Amniotic stem cell (primary cell): ENCODE data around the gene UROC1.
A peak's percentile ranks its signal among the peaks of the same experiment; 100 is the strongest.

Experiments
- DNase-seq: peaks from one replicate; lab custom pipeline; 2025; lab: John Stamatoyannopoulos, UW

UROC1 gene

DNA sequence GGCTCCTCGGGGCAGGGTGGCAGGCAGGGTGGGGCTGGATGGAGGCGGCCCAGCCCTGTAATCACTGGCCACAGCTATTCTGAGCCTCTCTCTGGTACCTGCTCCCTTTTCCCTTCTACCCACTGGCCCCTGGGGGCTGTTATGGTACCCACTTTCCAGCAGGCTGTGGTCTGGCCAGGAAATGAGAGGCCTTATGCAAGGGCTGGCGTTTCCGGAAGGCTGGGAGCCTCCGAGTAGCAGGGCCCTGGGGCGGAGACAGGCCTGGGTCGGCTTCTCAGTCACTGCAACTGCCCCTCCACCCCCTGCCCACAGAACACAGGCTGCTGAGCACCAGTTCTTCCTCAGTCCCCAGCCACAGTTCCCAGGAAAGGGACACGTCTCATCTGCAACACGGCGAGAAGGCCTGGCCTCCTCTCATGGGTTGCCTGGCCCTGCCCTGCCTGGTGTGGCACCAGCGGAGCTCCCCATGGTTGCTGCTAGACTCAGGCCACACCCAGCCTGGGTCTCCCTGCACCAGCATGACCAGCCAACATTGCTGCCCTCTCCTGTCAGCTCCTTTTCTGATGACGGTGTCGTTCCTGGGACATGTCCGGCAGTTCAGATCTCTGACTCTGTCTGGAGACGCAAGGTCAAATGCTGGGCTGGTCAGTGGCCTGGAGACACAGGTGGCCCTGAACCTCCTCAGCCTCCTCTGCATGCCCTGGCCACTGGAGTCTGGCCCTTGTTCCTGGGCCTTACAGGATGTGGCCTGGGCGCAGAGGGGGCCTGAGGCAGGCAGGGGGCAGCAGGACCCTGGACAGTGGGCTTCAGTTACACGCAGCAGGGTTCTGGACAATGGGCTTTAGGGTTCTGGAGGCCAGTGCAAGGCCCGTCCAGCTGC lies 12.8 kb upstream of the UROC1 start:
- no peak for DNase-seq

DNA sequence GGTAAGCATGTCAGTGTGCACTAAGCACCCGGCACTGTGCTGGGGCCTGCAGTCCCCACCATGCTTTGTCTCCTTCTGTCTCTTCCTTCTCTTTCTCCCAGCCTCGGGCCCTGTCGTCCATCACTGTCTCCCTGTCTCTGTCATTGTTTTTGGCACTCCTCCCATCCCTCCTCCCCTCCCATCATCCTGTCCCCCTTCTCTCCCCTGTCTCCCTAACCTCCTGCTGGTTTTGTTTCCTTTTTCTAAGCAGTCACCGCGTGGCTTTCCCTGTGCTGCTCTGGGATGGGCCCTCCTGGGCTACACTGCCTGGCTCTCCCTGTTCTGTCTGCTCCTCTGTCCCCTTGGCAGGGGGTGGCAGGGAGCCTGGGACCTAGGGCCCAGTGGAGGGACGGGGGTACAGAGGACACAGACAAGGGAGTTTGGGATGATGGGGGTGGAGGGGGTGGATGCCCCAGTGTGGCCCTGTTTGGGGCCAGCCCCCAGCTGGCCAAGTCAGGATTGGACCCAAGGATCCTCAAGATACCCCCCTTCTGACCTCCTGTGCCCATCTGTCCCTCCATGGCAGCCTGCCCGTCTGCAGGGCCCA lies 12.1 kb upstream of the UROC1 start:
- DNase-seq = no peak

DNA sequence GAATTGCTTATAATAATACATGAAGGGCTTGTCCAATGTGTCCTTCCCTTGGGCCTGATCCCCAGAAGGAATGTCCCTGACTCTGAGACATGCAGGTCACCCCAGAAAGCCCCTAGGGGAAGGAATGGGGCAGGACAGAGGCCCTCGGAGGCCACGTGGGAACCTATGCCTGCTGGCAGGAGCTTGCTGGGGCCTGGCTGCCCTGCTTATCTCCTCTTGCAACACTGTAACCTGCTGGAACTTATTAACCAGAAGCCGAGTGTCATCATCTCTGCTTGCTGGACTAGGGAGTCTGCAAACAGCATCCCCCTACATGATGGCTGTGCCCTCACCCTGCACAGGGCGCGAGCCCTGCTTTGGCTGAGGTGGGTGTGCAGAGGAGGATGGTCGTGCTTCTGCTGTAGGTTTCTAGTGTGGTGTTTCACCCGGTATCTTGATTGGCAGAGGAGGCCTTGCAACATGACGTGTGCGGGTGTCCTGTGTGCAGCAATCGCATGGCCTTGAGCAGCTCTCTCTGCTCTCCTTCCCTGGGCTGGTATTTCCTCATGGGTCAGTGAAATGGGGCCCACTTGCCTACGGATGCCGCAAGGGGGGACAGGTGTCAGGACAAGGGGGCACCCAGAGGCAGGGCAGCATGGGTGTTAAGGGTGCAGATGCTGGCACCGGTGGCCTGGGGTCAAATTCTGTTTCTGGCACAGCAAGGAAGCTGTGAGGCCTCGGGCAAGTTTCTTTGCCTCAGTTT lies 11.4 kb upstream of the UROC1 start:
- DNase-seq = no peak

DNA sequence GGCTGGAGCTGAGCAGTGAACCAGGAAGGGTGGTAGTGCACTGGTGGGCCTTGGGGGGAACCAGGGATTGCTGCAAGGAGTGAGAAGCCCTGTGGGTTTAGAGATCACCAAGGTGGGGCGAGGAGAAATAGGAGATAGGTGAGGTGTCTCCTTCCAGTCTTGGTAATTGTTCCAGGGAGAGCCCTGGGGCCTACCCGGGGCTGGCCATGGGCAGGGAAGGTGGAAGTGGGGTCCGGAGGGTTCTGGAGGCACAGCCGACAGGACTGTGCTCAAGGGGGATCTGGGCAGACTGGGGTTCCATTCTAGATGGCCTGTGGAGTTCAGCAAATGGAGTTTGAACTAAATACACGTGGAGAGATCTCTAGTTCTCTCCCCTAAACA lies 10.8 kb upstream of the UROC1 start:
- no peak for DNase-seq

DNA sequence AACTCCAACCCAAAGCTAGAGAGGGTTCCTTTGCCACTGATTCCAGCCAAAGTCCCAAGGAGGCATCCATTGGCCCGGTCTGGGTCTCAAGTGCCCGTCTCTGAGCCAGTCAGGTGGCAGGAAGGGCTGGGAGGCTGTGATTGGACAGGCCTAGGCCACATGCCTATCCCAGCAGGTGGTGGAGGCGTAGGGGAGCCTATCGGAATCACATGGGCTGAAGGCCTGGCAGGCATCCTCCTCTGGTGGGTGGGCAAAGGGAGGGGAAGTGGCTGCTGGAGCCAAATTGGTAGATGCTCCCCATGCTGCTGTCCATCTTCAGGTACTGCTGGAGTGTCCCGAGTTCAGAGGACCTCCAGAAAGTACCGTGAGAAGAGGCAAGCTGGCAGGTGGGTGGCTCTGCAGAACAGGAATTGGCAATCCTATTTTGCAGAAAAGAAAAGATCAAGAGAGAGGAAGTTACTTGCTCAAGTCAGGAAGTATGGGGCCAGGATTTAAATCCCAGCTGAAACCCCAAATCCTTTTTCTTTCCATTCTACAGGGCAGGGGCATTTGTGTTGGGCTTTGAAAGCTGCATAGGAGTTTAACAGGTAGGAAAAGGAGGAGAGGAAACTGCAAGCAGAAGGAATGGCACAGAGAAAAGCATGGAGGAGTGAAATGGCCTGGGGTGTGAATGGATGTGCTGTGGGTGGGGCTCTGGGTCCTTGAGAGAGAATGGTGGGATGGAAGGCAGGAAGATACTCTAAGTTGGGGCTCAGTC lies 10.1 kb upstream of the UROC1 start:
- no peak for DNase-seq

DNA sequence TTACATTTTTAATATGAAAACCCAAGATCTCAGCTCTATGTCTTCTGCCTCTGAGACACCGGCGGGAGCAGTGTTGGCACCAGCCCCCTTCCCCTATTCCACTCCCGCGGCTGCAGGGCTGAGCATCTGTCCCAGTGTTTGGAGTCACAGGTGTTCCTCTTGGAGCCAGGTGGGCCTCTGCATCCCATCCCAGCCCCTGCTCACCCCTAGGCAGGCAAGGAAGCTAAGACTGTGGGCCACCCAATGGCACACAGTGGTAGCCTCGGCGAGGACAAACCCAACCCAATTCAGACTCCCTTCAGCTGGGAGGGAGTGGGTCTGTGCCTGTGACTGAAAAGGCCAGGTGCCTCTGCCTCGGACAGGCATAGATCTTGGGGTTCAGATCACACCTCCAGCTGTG lies 9.4 kb upstream of the UROC1 start:
- DNase-seq = no peak

DNA sequence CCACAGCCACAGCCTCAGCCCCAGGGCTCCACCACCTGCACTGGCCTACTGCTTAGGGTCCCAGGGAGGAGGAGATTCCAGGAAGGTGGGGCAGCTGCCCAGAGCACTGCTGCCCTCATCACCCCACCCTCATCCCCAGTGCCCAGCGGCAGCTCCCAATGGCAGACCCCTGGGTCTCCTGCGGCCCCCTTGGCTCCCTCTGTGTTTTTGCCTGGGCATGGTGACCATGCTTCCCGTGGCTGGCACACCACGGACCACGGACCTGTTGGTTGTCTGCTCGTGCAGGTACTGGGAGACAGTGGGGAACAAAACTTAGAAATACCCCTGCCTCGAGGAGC lies 9.1 kb upstream of the UROC1 start:
- DNase-seq = no peak

DNA sequence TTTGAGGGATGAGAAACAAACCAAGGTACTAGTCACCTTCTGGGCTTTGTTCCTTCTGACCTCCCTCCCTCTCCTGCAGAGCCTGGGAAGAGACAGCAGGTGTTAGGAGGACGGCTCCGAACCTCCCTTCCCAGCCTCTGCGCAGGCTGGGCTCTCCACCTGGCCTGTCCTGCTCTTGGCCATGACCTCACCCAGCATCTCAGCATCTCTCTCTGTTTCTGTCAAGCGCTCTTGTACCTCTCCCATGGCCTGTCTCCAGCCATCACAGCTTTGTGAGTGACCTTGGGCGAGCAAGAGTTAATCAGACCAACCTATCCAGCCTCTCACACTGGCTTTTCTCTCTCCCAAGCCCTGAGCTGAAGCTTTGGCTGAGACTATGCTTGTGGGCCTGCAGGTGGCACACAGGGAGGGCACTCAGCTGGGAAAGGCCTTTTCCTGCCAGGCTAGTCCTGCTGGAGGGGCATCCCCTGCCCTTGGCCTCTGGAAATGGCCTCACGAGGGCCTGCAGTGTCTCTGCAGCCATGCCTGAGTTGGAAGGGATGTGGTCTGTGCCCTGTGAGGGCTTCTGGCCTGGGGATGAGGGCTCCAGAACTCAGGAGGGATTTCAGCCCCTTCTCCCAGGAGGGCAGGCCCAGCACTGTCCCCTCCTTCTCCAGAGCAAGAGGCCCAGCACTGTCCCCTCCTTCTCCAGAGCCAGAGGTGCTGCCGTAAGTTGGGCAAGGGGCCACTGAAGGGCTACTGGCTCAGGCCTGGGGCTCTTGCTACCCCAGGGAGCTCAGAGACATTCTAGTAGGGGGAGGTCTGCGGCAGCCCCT lies 8.5 kb upstream of the UROC1 start:
- no peak for DNase-seq

DNA sequence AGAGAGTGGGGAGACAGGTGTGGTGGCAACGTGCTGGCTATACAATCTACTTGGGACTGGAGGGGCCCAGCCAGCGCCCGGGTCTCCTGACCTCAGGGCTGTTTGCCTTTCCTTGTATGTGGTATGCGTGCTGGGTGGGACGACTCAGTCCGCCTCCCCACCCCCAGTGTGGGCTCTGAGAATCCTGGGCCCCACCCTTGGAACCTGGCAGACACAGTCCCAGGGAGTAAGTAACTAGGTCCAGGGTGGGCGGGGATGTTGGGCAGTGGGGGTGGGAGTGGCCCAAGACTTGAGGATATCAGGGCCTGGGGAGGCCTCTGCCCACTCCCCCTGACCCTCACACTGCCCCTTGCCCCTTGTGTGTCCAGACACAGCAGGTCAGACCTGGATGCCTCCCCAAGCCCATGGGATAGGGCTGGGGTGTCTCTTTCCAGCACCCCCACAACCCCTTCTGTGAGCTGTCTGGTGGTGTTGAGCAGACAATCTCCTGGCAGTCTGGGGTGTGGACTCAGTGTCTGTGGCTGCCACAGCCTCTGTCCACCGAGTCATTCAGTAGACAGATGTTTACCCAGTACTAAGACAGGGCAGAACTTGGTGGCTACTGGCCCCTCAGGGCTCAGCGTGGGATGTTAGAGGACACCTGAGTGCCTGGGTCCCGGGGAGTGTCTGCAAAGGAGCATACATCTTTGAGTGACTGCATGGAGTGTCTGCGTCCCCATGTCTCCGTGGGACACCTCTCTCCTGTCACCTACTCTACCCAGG lies 7.7 kb upstream of the UROC1 start:
- no peak for DNase-seq

DNA sequence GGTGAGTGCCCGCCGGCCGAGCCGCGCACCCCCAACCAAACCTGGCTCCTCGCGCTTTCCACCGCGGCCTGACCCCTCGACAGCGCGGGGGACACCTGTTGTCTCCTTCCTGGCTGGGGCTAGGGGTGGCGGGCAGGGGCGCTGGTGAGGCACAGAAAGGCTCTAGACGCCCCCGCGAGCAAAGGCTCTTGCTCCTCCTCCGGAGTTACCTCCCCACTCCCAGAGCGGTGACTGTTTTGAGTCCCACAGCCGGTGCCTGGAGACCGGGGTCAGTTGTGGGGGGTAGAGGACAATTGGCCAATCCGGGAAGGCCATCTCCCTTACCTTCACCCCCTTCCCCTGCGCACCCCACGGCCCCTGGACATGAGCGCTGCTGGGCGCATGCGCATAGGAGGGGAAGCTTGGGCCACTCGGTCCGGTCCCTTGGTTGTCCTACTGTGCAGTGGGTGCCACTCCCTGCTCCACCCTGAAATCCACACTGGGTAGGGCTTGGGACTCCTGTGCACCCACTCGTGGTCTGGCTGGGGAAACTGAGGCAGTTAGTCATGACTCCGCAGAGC lies 6.9 kb upstream of the UROC1 start:
- no peak for DNase-seq

DNA sequence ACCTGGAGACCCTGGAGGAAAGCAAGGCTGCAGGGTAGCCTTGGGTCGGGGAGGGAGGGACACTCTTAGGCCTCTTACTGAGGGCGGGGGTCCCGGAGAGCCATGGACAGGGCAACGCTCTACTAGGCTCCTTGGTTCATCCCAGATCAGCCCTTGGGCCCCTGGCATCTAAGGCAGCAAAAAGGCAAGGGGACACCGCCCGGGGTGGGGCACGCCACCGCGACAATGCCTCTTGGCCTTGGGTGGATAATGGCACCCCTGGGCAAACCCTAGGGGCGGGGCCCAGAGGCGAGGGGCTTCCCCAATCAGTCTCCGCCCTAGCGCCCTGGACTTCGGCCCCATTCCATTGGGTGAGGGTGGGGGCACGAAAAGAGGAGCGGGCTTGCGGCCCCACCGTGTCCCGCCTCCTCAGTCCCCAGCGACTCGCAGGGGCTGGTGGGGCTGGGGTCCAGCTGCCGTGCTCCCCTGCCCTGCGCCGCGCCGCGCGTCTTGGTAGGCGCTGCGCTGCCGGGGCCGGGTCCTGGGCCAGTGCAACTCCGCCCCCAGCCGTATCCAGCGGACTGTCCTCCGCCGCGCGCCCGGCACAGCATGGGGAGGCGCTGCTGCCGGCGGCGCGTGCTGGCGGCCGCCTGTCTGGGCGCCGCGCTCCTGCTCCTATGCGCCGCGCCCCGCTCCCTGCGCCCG lies 6.3 kb upstream of the UROC1 start, which contains the start of gene CHST13:
Gene CHST13 (plus strand): TSS at position 411 of the 684 bp plus-strand sequence. CDS start 178 bp downstream, at position 589.
- DNase-seq = no peak

DNA sequence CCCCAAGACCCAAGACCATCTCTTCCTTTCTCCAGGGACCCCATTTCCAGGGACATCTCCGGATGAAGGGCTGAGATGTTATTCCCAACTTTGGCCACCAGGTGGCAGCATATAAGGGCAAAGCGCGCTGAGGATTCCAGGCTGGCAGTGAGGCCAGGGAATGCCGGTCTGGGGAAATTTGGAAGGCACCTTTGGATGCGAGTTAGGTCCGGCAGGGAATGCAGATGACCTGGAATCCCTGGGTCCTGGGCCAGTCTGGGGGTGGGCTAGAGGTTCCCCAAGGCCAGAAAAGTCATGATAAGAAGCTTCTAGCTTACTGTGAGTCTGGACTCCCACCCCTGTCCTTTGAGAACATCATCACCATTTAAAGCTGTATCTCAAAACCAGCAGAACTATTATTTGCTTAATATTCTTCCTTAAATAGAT lies 4.8 kb upstream of the UROC1 start:
- peak; percentile 28 for DNase-seq

DNA sequence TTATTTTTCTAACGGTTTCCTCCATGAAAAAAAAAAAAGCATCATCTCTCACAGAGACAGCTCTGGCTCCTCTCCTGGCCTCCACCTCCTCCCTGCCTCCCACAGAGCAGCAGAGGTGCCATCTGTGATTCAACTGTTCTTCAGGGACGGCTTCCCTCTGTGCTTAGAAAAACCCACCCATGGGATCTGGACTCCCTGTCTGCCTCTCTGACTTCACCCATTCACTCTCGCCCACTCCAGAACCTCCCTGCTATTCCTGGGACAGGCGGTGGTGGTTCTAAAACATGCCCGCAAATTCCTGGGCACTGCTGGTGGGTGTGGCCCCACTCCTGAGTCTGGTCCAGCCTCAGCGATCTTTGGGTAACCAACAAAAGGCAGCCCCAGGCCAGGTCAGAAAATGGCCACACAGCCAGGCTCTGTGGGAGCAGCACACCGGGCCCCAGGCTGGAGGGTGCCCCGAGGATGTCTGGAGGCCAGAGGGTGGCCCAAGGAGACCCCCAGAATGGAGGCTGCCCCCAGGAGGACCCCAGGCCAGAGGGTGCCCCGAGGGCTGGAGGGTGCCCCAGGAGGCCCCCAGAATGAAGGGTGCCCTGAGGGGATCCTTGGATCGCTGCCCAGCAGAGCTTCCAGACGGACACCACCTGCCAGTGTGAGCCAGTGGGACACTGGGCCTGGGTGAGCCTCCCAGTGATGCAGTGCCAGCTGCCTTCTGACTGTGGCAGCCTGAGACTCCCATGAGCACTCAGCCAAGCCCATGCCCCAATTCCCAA lies 3.7 kb upstream of the UROC1 start:
- no peak for DNase-seq

DNA sequence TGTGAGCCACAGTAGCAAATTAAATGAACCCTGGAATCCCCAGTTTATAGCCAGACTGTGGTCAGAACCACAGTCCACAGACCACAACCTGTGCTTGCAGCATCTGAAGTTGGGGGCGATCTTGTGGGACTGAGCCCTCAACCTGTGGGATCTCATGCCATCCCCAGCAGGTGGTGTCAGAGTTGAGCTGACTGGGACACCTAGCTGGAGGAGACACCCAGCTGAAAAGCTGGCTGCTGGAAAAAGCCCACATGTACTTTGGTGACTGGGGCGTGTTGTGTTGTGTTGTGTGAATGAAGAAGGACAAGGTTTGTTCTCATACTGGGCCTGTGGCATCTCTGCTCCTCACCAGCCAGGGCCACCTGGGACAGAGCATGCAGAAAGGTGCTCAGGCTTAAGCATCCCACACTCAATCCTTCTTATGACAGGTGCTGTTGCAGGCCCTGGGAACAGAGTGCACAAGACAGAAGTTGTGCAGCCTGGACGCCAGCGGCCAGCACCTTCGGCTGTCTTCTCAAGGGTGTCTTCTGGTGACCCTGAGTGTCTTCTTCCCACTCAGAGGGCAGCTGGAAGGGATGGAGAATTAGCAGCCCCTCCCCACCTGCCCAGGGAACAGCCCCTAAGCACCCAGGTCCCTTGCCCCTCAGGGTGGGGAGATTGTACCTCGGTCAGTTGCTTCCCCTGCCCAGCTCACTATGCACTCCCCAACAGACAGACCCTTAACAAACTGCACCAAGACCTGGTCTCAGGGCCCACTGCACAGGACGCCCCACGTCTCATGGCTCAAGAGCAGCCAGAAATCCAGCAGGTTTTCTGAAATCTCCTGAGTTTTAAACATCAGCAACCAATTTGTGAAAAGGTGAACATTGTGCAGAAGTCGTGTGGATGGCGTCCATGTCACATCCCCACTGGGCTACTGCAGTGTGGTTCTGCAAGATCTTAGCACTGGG lies 2.2 kb upstream of the UROC1 start:
- no peak for DNase-seq

DNA sequence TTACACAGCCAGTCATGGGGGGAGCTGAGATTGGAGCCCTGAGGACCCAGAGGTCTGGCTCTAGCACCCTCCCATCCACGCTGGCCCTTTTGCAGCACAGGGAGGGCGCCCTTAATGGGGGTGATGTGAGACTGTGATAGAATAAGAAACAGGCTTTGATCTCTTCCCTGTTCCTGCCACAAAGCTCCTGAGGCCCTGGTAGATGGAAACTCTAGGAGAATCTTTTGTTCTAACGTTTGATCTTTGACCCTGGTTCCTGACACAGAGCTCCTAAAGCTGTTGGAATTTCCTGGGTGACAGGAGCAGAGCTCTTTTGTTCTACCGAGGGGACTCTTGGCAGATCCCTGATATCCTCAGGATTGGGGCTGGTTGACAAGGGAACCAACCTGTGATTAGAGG lies 1.2 kb upstream of the UROC1 start:
- no peak for DNase-seq

DNA sequence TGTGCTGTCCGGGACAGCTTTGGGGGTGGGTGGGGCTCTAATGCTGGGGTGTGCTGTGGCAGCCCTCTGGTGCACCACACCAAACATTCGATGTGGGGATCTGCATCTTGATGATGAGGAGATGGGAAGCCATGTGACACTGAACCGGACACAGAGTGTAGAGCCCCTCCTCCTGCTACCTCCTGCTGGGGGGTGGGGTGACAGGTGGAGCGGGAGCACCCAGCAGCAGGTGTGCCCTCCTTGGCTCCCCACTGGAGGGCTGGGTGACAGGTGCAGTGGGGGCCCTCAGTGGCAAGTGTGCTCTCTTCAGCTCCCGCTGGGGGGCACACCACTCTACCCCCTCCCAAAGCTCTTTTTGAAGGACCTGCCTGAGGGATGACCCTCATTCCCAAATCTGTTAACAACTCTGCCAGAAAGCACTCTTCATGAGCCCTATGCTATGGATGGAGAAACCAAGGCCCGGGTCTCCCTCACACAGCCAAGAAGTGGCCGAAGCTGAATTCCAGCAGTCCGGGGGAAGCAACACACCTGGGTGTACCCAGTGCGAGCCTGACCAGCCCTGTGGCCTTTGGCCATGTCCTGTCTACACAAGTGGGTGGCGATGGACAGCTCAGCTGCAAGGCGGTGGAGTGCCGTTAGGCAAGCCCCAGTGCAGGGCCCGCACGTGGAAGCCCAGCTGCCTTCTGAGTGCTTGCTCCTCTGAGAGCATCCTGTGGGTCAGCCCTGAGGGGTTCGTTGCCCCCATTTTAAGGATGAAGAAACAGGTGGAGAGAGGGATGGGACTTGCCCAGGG lies 609 bp upstream of the UROC1 start:
- DNase-seq = no peak

DNA sequence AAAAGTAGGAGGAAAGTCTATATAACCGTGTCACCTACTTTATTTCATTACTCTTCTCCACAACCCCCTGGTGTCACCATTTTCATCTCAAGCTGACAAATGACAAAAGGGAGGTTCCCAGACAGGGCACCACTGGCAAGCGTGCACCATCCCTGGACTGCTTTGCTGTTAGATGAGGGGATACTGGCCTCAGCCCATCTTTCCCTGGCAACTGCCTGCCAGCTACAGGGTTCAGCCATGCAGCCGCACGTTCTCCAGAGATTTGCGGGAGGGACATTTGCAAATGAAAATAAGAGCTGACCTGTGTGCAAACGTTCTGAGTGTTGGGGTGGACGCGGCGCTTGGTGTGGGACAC lies 660 bp downstream of the UROC1 start:
- no peak for DNase-seq
